PC-3 (cell line): Measurements from ENCODE around the gene EXOSC7. TPM values are rescaled to one million over a fixed set of nuclear protein-coding genes. Genes with fewer than 3 reads are reported as not detected.
"Not testable (repeated sequence)": the region's sequence is repeated elsewhere in the genome, so short reads cannot be mapped to it uniquely, and the experiment has no call there.

Source experiments
- ATAC-seq: fragments of 200-7000 bp; cut with Tn5 transposase; 2 replicates; pipeline ENCODE4 v1.9.1; 2020; ENCODE audit warnings: mild to moderate bottlenecking, moderate library complexity
- BruUV-seq: library from RNA; stranded (reverse); fragments of 400-500 nt; replicated peaks from 2 replicates; lab custom pipeline; 2021; lab: Mats Ljungman, UMichigan
- CTCF ChIA-PET: fragments of 300-600 bp; sonication (Branson Sonifier 250); formaldehyde crosslinking; loops from one replicate; lab custom pipeline; 2022; ENCODE audit warnings: antibody characterized with exemption; lab: Charles Lee
- POLR2A ChIA-PET: fragments of 300-600 bp; sonication (Branson Sonifier 250); formaldehyde crosslinking; loops from one replicate; lab custom pipeline; 2022; ENCODE audit warnings: antibody characterized with exemption; ENCODE audit not compliant: unreplicated experiment; lab: Charles Lee
- DNase-seq: peaks from one replicate; pipeline ENCODE4 v3.0.0-alpha.2; 2015
- H2AFZ ChIP-seq: fragments of 300-600 bp; sonication (generic); 2 replicates; pipeline ENCODE4 v1.6.0; 2016; ENCODE audit warnings: antibody characterized with exemption, low read length
- H3F3A ChIP-seq: fragments of 300-600 bp; sonication (generic); one replicate; pipeline ENCODE4 v1.6.0; 2017; ENCODE audit warnings: antibody characterized with exemption, low read length, control low read depth, mild to moderate bottlenecking; ENCODE audit not compliant: unreplicated experiment
- H3K27ac ChIP-seq: fragments of 300-600 bp; sonication (generic); 2 replicates; pipeline ENCODE4 v1.5.1; 2016; ENCODE audit warnings: mild to moderate bottlenecking, low read length
- H3K27me3 ChIP-seq: fragments of 300-600 bp; sonication (generic); 2 replicates; pipeline ENCODE4 v1.6.1; 2016; ENCODE audit warnings: low read length, mixed read lengths
- H3K36me3 ChIP-seq: fragments of 300-600 bp; sonication (generic); 2 replicates; pipeline ENCODE4 v1.6.1; 2016; ENCODE audit warnings: low read depth, mixed run types, low read length, mixed read lengths
- H3K4me1 ChIP-seq: fragments of 300-600 bp; sonication (generic); 2 replicates; pipeline ENCODE4 v1.5.1; 2016; ENCODE audit warnings: low read length; ENCODE audit not compliant: insufficient read depth
- H3K4me2 ChIP-seq: fragments of 300-600 bp; sonication (generic); 2 replicates; pipeline ENCODE4 v1.6.0; 2016; ENCODE audit warnings: low read length
- H3K4me3 ChIP-seq: fragments of 300-600 bp; sonication (generic); 2 replicates; pipeline ENCODE4 v1.5.1; 2016; ENCODE audit warnings: mild to moderate bottlenecking, low read length, mixed read lengths
- H3K79me2 ChIP-seq: fragments of 300-600 bp; sonication (generic); 2 replicates; pipeline ENCODE4 v1.6.1; 2017; ENCODE audit warnings: low read length, mixed read lengths
- H3K9ac ChIP-seq: fragments of 300-600 bp; sonication (generic); 2 replicates; pipeline ENCODE4 v1.6.0; 2016; ENCODE audit warnings: mild to moderate bottlenecking, low read length
- H3K9me2 ChIP-seq: fragments of 300-600 bp; sonication (generic); replicated peaks from 2 replicates; pipeline ENCODE4 v1.6.1; 2016; ENCODE audit warnings: mixed run types, low read length, mixed read lengths
- H3K9me3 ChIP-seq: fragments of 300-600 bp; sonication (generic); 2 replicates; pipeline ENCODE4 v1.6.1; 2016; ENCODE audit warnings: low read length, mixed read lengths
- H4K20me1 ChIP-seq: fragments of 300-600 bp; sonication (generic); 2 replicates; pipeline ENCODE4 v1.6.1; 2016; ENCODE audit warnings: low read length, mixed read lengths
- EZH2 ChIP-seq: fragments of 300-600 bp; sonication (generic); IDR thresholded peaks from one replicate; pipeline ENCODE4 v1.6.1; 2017; ENCODE audit warnings: antibody characterized with exemption, mild to moderate bottlenecking, low read length; ENCODE audit not compliant: unreplicated experiment
- EZH2phosphoT487 ChIP-seq: fragments of 300-600 bp; sonication (generic); IDR thresholded peaks from 2 replicates; pipeline ENCODE4 v1.6.1; 2018; ENCODE audit warnings: mild to moderate bottlenecking, antibody characterized with exemption, low read length, borderline replicate concordance
- intact Hi-C: fragments of 100-400 bp; cut with micrococcal nuclease; formaldehyde crosslinking; loops from 2 replicates; pipeline ENCODE4 v1.9.0; 2023
- total RNA-seq: library from RNA; depleted of rRNA; stranded (reverse); fragments of >200 nt; gene quantifications from 2 replicates; pipeline ENCODE4 v1.2.3, GENCODE V29; 2014
- TF ChIP-seq, protein P1 (sequence below): fragments of 300-600 bp; sonication (generic); conservative IDR thresholded peaks from 2 replicates; pipeline ENCODE4 v1.5.1; 2017; ENCODE audit warnings: antibody characterized with exemption, low read depth, mild to moderate bottlenecking, low read length

Gene EXOSC7
- total RNA-seq, 1 experiment from 2014 or later, result 81.5 TPM

- Histone ChIP-seq H3F3A (no peaks in the 10 kb centered on the region), H3K4me2 (no peak overlapping the region), H3K36me3 (no peaks in the 10 kb centered on the region), H2AFZ (no peak overlapping the region), H3K9me2 (no peaks in the 10 kb centered on the region), H3K27ac (no peak overlapping the region), H3K9ac (no peak overlapping the region), H3K79me2 (no peaks in the 10 kb centered on the region), H3K27me3 (no peaks in the 10 kb centered on the region), H4K20me1 (no peaks in the 10 kb centered on the region), H3K9me3 (no peaks in the 10 kb centered on the region), H3K4me1 (peaks cover 28% of the 10 kb centered on the region), H3K4me3 (no peak overlapping the region)
- intact Hi-C loops, result no loop called here
- no TSS peak for BruUV-seq
- TF ChIP-seq EZH2, result no peak
- TF ChIP-seq, protein P1, sequence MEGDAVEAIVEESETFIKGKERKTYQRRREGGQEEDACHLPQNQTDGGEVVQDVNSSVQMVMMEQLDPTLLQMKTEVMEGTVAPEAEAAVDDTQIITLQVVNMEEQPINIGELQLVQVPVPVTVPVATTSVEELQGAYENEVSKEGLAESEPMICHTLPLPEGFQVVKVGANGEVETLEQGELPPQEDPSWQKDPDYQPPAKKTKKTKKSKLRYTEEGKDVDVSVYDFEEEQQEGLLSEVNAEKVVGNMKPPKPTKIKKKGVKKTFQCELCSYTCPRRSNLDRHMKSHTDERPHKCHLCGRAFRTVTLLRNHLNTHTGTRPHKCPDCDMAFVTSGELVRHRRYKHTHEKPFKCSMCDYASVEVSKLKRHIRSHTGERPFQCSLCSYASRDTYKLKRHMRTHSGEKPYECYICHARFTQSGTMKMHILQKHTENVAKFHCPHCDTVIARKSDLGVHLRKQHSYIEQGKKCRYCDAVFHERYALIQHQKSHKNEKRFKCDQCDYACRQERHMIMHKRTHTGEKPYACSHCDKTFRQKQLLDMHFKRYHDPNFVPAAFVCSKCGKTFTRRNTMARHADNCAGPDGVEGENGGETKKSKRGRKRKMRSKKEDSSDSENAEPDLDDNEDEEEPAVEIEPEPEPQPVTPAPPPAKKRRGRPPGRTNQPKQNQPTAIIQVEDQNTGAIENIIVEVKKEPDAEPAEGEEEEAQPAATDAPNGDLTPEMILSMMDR, result no peak
- TF ChIP-seq EZH2phosphoT487, result no peak
- CTCF ChIA-PET, result no interaction called here
- ATAC-seq, result no peak
- POLR2A ChIA-PET, result no interaction called here
- no peak for DNase-seq
Measured at GRCh38 chr3:45051685-45052084, 75.6 kb downstream of the EXOSC7 start.

- H3K4me2 ChIP-seq, H2AFZ ChIP-seq, H3F3A ChIP-seq, H4K20me1 ChIP-seq, BruUV-seq, ATAC-seq, intact Hi-C loops, POLR2A ChIA-PET, H3K36me3 ChIP-seq, H3K9me2 ChIP-seq, H3K27me3 ChIP-seq, H3K9me3 ChIP-seq, H3K79me2 ChIP-seq, H3K9ac ChIP-seq, CTCF ChIA-PET, H3K4me3 ChIP-seq: not testable (repeated sequence)
- Histone ChIP-seq H3K4me1 (peaks cover 48% of the 10 kb centered on the region), H3K27ac (peak overlapping the region; percentile 78)
- DNase-seq, result peak; percentile 33
Measured at GRCh38 chr3:45053805-45054195, 77.8 kb downstream of the EXOSC7 start.

- no peaks in the 10 kb centered on the region for H4K20me1 ChIP-seq
- no peak overlapping the region for H2AFZ ChIP-seq
- no peaks in the 10 kb centered on the region for H3K27me3 ChIP-seq
- POLR2A ChIA-PET, result no interaction called here
- CTCF ChIA-PET, result no interaction called here
- H3K36me3 ChIP-seq, result no peaks in the 10 kb centered on the region
- ATAC-seq, result no peak
- TF ChIP-seq, protein P1, result no peak
- TF ChIP-seq EZH2phosphoT487, result no peak
- no peak for TF ChIP-seq EZH2
- peak overlapping the region; percentile 2 for H3K4me2 ChIP-seq
- H3K9me3 ChIP-seq, result no peaks in the 10 kb centered on the region
- no peak overlapping the region for H3K4me3 ChIP-seq
- intact Hi-C loops, result no loop called here
- no peaks in the 10 kb centered on the region for H3F3A ChIP-seq
- peak; percentile 56 for DNase-seq
- H3K9me2 ChIP-seq, result no peaks in the 10 kb centered on the region
- H3K27ac ChIP-seq, result peak overlapping the region; percentile 78
- BruUV-seq, result TSS peak; percentile 28
- H3K9ac ChIP-seq, result peak overlapping the region; percentile 42
- no peaks in the 10 kb centered on the region for H3K79me2 ChIP-seq
- peaks cover 50% of the 10 kb centered on the region for H3K4me1 ChIP-seq
Measured at GRCh38 chr3:45054196-45054857, 78.3 kb downstream of the EXOSC7 start.
